ENCODE data around the gene ZC2HC1B. TPM values are rescaled to one million over a fixed set of nuclear protein-coding genes. Genes with fewer than 3 reads are reported as not detected.

The ZC2HC1B gene
- total RNA-seq, 1 donor from 2014 or later = not detected

- no peaks in the 10 kb centered on the region for H3K27me3 ChIP-seq (ENCODE audit: low read depth)
- H3K4me1 ChIP-seq = no peaks in the 10 kb centered on the region
- DNase-seq = no peak
- H3K9me3 ChIP-seq (replicated peaks) = no peaks in the 10 kb centered on the region
- intact Hi-C loops (cut with micrococcal nuclease) = no loop called here
- TF ChIP-seq CTCF (IDR thresholded peaks at IDR 0.05; ENCODE audit: borderline replicate concordance) = no peak
- no peak overlapping the region for H3K27ac ChIP-seq (replicated peaks)
- no peak overlapping the region for H3K4me3 ChIP-seq
- H3K36me3 ChIP-seq = peaks cover 9% of the 10 kb centered on the region
These were observed 88.8 kb downstream of the ZC2HC1B start for GRCh38 chr6:143952947-143953701.

- intact Hi-C loops (cut with micrococcal nuclease) = no loop called here
- no peak for DNase-seq
- Histone ChIP-seq H3K4me3 (no peak overlapping the region), H3K9me3 (replicated peaks) (no peaks in the 10 kb centered on the region), H3K27me3 (ENCODE audit: low read depth) (no peaks in the 10 kb centered on the region), H3K4me1 (no peaks in the 10 kb centered on the region), H3K36me3 (peaks cover 4% of the 10 kb centered on the region), H3K27ac (replicated peaks) (no peak overlapping the region)
- no peak for TF ChIP-seq CTCF (IDR thresholded peaks at IDR 0.05; ENCODE audit: borderline replicate concordance)
These were observed 89.6 kb downstream of the ZC2HC1B start for GRCh38 chr6:143953922-143954321.

- Histone ChIP-seq H3K4me1 (no peaks in the 10 kb centered on the region), H3K36me3 (no peaks in the 10 kb centered on the region), H3K9me3 (replicated peaks) (no peaks in the 10 kb centered on the region), H3K4me3 (no peak overlapping the region), H3K27ac (replicated peaks) (no peak overlapping the region), H3K27me3 (ENCODE audit: low read depth) (no peaks in the 10 kb centered on the region)
- DNase-seq = no peak
- intact Hi-C loops (cut with micrococcal nuclease) = no loop called here
- no peak for TF ChIP-seq CTCF (IDR thresholded peaks at IDR 0.05; ENCODE audit: borderline replicate concordance)
These were observed 91.7 kb downstream of the ZC2HC1B start for GRCh38 chr6:143955971-143956370.

GRCh38 chr6:143957679-143958274, 93.5 kb downstream of the ZC2HC1B start:
- no peak for DNase-seq
- TF ChIP-seq CTCF (IDR thresholded peaks at IDR 0.05; ENCODE audit: borderline replicate concordance) = no peak
- no peaks in the 10 kb centered on the region for H3K9me3 ChIP-seq (replicated peaks)
- intact Hi-C loops (cut with micrococcal nuclease) = no loop called here
- no peaks in the 10 kb centered on the region for H3K27me3 ChIP-seq (ENCODE audit: low read depth)
- H3K4me1 ChIP-seq = peaks cover 17% of the 10 kb centered on the region
- no peak overlapping the region for H3K27ac ChIP-seq (replicated peaks)
- no peak overlapping the region for H3K4me3 ChIP-seq
- H3K36me3 ChIP-seq = no peaks in the 10 kb centered on the region

GRCh38 chr6:143958839-143959399, 94.6 kb downstream of the ZC2HC1B start:
- Histone ChIP-seq H3K9me3 (replicated peaks) (no peaks in the 10 kb centered on the region), H3K27me3 (ENCODE audit: low read depth) (no peaks in the 10 kb centered on the region), H3K27ac (replicated peaks) (no peak overlapping the region), H3K36me3 (no peaks in the 10 kb centered on the region), H3K4me1 (peaks cover 29% of the 10 kb centered on the region), H3K4me3 (no peak overlapping the region)
- DNase-seq = no peak
- TF ChIP-seq CTCF (IDR thresholded peaks at IDR 0.05; ENCODE audit: borderline replicate concordance) = no peak
- intact Hi-C loops (cut with micrococcal nuclease) = no loop called here
